ENCODE results near the gene JMJD6. TPM values are rescaled to one million over a fixed set of nuclear protein-coding genes. Genes with fewer than 3 reads are reported as not detected.

JMJD6 gene
- polyA plus RNA-seq, 1 donor (not counting 4 experiments of a cell fraction or from before 2014, with no cell fraction given): 12.0 TPM

DNA sequence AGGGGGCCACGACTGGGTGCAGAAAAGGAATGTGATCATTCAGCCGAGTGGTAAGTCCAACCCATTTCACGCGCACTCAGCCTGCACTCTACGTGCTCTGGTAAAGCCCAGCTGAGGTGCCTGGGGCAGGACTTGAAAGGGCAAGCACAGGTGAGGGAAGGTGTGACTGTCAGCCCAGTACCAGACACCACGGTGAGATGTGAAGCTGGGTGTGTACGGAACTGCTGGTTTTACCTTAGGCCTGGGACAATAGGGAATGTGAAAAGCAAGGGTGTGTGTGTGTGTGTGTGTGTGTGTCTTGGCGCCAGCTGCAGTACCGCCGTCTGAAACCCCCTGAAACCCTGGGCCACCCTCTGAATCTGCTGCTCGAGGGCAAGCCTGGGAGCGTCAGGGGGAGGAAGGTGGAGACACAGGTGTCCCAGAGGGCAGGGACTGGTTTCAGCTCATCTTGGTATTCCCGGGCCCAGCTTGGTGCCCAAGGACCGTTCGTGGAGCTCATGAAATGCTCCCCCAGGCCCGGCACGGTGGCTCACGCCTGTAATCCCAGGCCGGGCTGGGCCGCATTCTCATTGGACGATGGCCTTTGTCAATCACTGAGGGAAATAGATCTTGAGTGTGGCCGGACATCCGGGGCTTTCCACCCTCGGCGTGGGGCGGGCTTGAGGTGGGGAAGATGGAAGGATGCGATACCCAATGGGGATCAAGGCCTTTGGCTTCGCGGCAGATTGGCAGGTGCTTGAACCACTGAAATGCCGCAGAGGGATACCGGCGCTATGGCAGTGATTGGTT lies 55.1 kb downstream of the JMJD6 start:
- no peaks in the 10 kb centered on the region for H3K36me3 ChIP-seq (ENCODE audit: control insufficient read depth in 2 of 2, extremely low read depth in 1 of 2, insufficient read depth in 2 of 2, low read length in 2 of 2)
- H3K9ac ChIP-seq (ENCODE audit: control insufficient read depth, extremely low read depth, insufficient read depth, low read length): peak overlapping the region; percentile 71
- dilution Hi-C loops (cut with MboI; ENCODE audit: extremely low pct_ligation_motif_present, low sequenced_read_pairs): no loop called here
- FAIRE-seq (peak; percentile 89), DNase-seq (ENCODE audit: low read depth, low spot score) (peak; percentile 98)
- H3K9me1 ChIP-seq (ENCODE audit: control insufficient read depth, extremely low read depth, insufficient read depth, low read length): peaks cover 2% of the 10 kb centered on the region
- H4K20me1 ChIP-seq (ENCODE audit: control insufficient read depth, extremely low read depth, insufficient read depth, low read length): no peaks in the 10 kb centered on the region
- no peak for TF ChIP-seq EZH2 (IDR thresholded peaks at IDR 0.05; ENCODE audit: low read length)
- TF ChIP-seq, protein P1, sequence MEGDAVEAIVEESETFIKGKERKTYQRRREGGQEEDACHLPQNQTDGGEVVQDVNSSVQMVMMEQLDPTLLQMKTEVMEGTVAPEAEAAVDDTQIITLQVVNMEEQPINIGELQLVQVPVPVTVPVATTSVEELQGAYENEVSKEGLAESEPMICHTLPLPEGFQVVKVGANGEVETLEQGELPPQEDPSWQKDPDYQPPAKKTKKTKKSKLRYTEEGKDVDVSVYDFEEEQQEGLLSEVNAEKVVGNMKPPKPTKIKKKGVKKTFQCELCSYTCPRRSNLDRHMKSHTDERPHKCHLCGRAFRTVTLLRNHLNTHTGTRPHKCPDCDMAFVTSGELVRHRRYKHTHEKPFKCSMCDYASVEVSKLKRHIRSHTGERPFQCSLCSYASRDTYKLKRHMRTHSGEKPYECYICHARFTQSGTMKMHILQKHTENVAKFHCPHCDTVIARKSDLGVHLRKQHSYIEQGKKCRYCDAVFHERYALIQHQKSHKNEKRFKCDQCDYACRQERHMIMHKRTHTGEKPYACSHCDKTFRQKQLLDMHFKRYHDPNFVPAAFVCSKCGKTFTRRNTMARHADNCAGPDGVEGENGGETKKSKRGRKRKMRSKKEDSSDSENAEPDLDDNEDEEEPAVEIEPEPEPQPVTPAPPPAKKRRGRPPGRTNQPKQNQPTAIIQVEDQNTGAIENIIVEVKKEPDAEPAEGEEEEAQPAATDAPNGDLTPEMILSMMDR (optimal IDR thresholded peaks at IDR 0.05 in 1 of 3, IDR thresholded peaks at IDR 0.05 in 1 of 3, conservative IDR thresholded peaks at IDR 0.05 in 1 of 3; ENCODE audit: extremely low read depth in 1 of 3, insufficient read depth in 2 of 3, low read length in 3 of 3): peak in 1 of 3 experiments; percentile 8
- H3K4me1 ChIP-seq (ENCODE audit: control insufficient read depth, extremely low read depth, insufficient read depth, low read length): peaks cover 37% of the 10 kb centered on the region
- H3K4me2 ChIP-seq (ENCODE audit: control insufficient read depth, extremely low read depth, insufficient read depth, low read depth, low read length): peak overlapping the region; percentile 71
- no peaks in the 10 kb centered on the region for H3K79me2 ChIP-seq (ENCODE audit: control insufficient read depth, insufficient read depth, low read length)
- H3K27ac ChIP-seq (ENCODE audit: control insufficient read depth, insufficient read depth, low read length): peak overlapping the region; percentile 82
- peak overlapping the region; percentile 90 for H2AFZ ChIP-seq (ENCODE audit: control insufficient read depth, low read length)
- peak overlapping the region; percentile 52 to 88 (median 82) for H3K4me3 ChIP-seq (ENCODE audit: control insufficient read depth in 2 of 3, extremely low read depth in 1 of 3, insufficient read depth in 2 of 3, low read depth in 1 of 3, low read length in 3 of 3)
- no peaks in the 10 kb centered on the region for H3K9me3 ChIP-seq (ENCODE audit: control insufficient read depth, low read depth, low read length)
- no peaks in the 10 kb centered on the region for H3K27me3 ChIP-seq (ENCODE audit: control insufficient read depth, extremely low read depth, insufficient read depth, low read length)

DNA sequence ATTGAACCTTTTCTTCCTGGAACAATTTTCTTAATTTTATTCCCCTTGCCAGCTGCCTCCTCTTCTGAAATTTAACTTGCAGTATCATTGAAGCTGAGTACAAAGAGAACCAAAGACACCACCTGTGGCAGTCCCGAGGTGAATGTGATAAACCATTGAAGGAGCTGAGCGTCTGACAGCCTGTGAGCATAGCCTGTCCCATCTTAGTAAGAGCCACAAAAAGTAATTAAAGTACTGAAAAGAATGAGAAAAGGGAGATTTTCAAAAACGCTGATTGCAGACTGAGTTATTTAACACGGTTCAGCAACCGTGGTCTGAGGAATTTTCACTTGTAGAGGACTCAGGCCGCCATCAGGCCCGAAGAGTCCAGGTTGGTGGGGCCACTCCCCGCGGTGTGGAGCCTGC lies 55.7 kb downstream of the JMJD6 start:
- TF ChIP-seq EZH2 (IDR thresholded peaks at IDR 0.05; ENCODE audit: low read length): no peak
- TF ChIP-seq, protein P1 (optimal IDR thresholded peaks at IDR 0.05 in 1 of 3, IDR thresholded peaks at IDR 0.05 in 1 of 3, conservative IDR thresholded peaks at IDR 0.05 in 1 of 3; ENCODE audit: extremely low read depth in 1 of 3, insufficient read depth in 2 of 3, low read length in 3 of 3): no peak
- peak overlapping the region; percentile 82 for H3K27ac ChIP-seq (ENCODE audit: control insufficient read depth, insufficient read depth, low read length)
- H3K9me3 ChIP-seq (ENCODE audit: control insufficient read depth, low read depth, low read length): no peaks in the 10 kb centered on the region
- H3K4me1 ChIP-seq (ENCODE audit: control insufficient read depth, extremely low read depth, insufficient read depth, low read length): peaks cover 37% of the 10 kb centered on the region
- H4K20me1 ChIP-seq (ENCODE audit: control insufficient read depth, extremely low read depth, insufficient read depth, low read length): no peaks in the 10 kb centered on the region
- H3K79me2 ChIP-seq (ENCODE audit: control insufficient read depth, insufficient read depth, low read length): no peaks in the 10 kb centered on the region
- FAIRE-seq: no peak
- peak overlapping the region; percentile 71 for H3K9ac ChIP-seq (ENCODE audit: control insufficient read depth, extremely low read depth, insufficient read depth, low read length)
- H3K4me2 ChIP-seq (ENCODE audit: control insufficient read depth, extremely low read depth, insufficient read depth, low read depth, low read length): peak overlapping the region; percentile 71
- no peaks in the 10 kb centered on the region for H3K27me3 ChIP-seq (ENCODE audit: control insufficient read depth, extremely low read depth, insufficient read depth, low read length)
- H3K9me1 ChIP-seq (ENCODE audit: control insufficient read depth, extremely low read depth, insufficient read depth, low read length): peaks cover 2% of the 10 kb centered on the region
- peak overlapping the region in 2 of 3 experiments; percentile 29 to 40 for H3K4me3 ChIP-seq (ENCODE audit: control insufficient read depth in 2 of 3, extremely low read depth in 1 of 3, insufficient read depth in 2 of 3, low read depth in 1 of 3, low read length in 3 of 3)
- no peak for DNase-seq (ENCODE audit: low read depth, low spot score)
- peak overlapping the region; percentile 90 for H2AFZ ChIP-seq (ENCODE audit: control insufficient read depth, low read length)
- H3K36me3 ChIP-seq (ENCODE audit: control insufficient read depth in 2 of 2, extremely low read depth in 1 of 2, insufficient read depth in 2 of 2, low read length in 2 of 2): no peaks in the 10 kb centered on the region
- dilution Hi-C loops (cut with MboI; ENCODE audit: extremely low pct_ligation_motif_present, low sequenced_read_pairs): no loop called here
